Activated naive CD4-positive, alpha-beta T cell treated with anti-CD3 and anti-CD28 coated beads, Interleukin-2, amount 10 ng/mL, durations not matched to agents 7 days and 5 days (primary cell): ENCODE results near the gene ZFX.

Experiments used
- CTCF ChIA-PET: fragments of 350-600 bp; sonication (Branson Sonifier 250); formaldehyde crosslinking; loops from one replicate; lab custom pipeline; 2021; ENCODE audit warnings: antibody characterized with exemption; lab: Charles Lee
- DNase-seq: peaks from one replicate; pipeline ENCODE4 v3.0.0-alpha.2; 2020
- H3K27ac Mint-ChIP-seq: one replicate; pipeline ENCODE4 v1.8.0; 2021; ENCODE audit warnings: mild to moderate bottlenecking, moderate library complexity, mixed read lengths
- H3K27me3 Mint-ChIP-seq: one replicate; pipeline ENCODE4 v1.8.0; 2021; ENCODE audit warnings: mild to moderate bottlenecking, mixed read lengths
- H3K36me3 Mint-ChIP-seq: one replicate; pipeline ENCODE4 v1.8.0; 2021; ENCODE audit warnings: mixed read lengths
- H3K4me1 Mint-ChIP-seq: one replicate; pipeline ENCODE4 v1.8.0; 2021; ENCODE audit warnings: mixed read lengths
- H3K4me3 Mint-ChIP-seq: one replicate; pipeline ENCODE4 v1.8.0; 2021; ENCODE audit warnings: mild to moderate bottlenecking, moderate library complexity, mixed read lengths
- H3K9me3 Mint-ChIP-seq: one replicate; pipeline ENCODE4 v1.8.0; 2021; ENCODE audit warnings: mixed read lengths

The ZFX gene

DNA sequence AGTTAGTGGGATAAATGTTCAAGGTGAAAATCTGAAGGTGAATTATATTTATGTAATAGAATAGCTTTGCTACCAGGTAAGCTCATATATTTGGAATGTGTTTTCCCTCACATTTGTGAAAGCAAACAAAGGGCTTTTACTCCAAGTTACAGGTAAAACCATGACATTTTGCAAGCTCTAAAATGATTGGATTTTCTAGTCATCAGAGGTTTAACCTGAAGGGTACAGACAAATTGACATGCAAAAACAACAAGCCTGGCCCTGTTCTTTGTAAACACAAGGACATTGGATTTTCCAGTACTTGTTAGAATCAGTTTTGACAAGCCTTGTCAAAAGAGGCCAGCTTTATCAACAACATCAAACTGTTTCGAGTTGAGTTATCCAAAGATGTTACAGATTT is 51.7 kb downstream of the ZFX start:
- Mint-ChIP-seq H3K9me3 (no peaks in the 10 kb centered on the region), H3K4me1 (peaks cover 17% of the 10 kb centered on the region), H3K4me3 (no peak overlapping the region), H3K27me3 (no peaks in the 10 kb centered on the region), H3K27ac (no peak overlapping the region), H3K36me3 (peaks cover 17% of the 10 kb centered on the region)
- CTCF ChIA-PET = no interaction called here
- no peak for DNase-seq

DNA sequence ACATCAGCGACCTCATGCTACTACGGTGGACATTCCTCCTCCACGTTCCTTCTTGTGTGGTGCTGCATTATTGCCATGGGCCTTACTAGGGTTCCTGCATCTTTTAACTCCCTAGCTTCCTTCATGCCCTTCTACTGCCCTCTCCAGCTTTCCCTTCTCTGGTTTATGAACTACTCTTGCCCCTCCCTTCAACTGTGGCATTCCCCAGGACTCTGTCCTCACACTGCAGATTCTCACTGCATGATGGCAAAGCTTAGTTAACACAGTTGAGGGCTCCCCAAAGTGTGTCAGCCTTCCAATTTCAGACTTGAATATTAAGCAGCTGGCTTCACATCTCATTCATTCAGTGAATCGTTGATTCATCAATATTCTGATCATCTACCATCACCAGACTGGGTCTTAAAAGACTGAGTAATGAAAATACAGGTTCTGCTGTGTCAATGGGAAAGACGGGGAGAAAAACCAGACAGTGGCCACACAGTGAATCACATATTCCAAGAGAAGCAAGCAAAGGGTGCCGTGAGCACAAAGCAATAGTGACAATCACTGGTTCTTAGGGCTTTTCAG is 53.0 kb downstream of the ZFX start:
- Mint-ChIP-seq H3K27me3 (no peaks in the 10 kb centered on the region), H3K4me3 (no peak overlapping the region), H3K36me3 (peaks cover 18% of the 10 kb centered on the region), H3K27ac (no peak overlapping the region), H3K4me1 (peaks cover 17% of the 10 kb centered on the region), H3K9me3 (no peaks in the 10 kb centered on the region)
- CTCF ChIA-PET = no interaction called here
- no peak for DNase-seq

DNA sequence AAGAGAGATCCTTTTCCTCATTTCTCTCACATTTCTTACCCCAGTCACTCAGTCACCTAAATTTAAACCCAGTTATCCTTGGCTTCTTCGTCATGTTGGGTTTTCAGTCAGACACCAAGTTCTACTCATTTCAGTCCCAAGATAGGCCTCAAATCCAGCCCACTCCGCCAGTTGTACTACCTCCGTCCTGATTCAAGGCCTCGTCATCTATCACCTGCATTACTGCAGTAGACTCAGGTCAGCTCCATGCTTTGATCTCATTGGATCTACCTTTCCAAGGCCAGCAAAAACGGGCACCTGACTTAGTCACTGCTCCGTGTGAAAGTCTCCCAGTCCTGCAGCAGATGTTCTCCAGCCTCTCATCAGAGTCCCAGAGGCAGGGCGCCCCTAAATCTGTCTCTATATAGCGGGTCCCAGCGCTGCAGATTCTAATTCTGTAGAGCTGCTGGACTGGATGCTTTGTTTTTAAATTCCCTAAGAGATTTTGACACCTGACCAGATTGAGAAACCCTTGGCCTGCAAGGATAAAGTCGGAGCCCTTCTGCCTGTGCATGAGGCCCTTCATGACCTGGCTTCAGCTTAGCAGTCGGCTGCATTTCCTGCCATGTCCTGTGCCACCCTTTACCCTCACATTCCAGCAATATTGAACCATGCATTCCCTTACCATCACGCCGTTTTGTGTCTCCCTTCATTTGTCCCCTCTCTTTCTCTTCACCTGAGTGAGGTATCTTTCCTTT is 53.7 kb downstream of the ZFX start:
- Mint-ChIP-seq H3K36me3 (peaks cover 22% of the 10 kb centered on the region), H3K4me1 (peaks cover 17% of the 10 kb centered on the region)

DNA sequence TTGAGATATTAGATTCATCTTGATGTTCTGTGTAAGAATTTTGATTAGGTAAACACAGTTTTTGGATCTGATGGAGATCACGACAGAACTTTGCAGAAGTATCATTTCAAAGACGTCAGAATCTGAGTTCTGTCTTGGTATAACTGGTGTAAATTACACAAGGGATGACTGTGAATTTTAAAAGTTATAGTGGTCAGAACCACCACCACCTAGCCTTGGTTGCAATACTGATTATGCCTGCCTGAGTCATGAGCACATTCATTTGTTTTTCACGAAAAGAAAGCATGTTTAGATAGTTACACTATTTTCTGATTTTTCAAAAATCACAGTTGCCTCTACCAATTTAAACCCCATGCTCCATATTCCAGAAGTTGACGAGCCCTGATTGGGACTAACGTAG is 54.8 kb downstream of the ZFX start:
- CTCF ChIA-PET = no interaction called here
- H3K4me3 Mint-ChIP-seq = no peak overlapping the region
- no peaks in the 10 kb centered on the region for H3K27me3 Mint-ChIP-seq
- H3K27ac Mint-ChIP-seq = no peak overlapping the region
- peaks cover 19% of the 10 kb centered on the region for H3K36me3 Mint-ChIP-seq
- H3K9me3 Mint-ChIP-seq = no peaks in the 10 kb centered on the region
- H3K4me1 Mint-ChIP-seq = peaks cover 12% of the 10 kb centered on the region
- DNase-seq = no peak

More for the DNA sequence above, 53.7 kb downstream of the ZFX start:
- Mint-ChIP-seq H3K4me3 (no peak overlapping the region), H3K27me3 (no peaks in the 10 kb centered on the region), H3K27ac (no peak overlapping the region), H3K9me3 (no peaks in the 10 kb centered on the region)
- CTCF ChIA-PET = no interaction called here
- no peak for DNase-seq

DNA sequence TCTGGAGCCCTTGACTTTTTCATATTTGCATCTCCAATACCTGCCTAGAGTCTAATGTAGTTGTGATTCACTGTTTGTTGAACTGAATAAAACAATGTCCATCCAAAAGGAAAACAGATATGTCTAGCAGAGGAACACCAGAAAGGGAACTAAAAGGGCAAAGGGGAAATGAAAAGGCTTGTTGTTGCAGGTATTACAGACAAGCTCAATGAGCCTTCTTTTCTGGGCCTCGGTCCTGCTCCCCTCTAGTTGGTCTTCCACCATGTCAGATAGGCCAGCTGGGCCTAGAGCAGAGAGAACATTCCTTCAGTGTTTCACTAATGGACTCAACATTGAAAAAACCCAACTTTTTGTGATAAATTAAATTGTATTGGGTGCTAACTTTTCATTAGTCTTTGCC is 55.4 kb downstream of the ZFX start:
- Mint-ChIP-seq H3K4me1 (peaks cover 10% of the 10 kb centered on the region), H3K4me3 (no peak overlapping the region), H3K9me3 (no peaks in the 10 kb centered on the region), H3K27me3 (no peaks in the 10 kb centered on the region), H3K36me3 (peaks cover 19% of the 10 kb centered on the region), H3K27ac (no peak overlapping the region)
- CTCF ChIA-PET = no interaction called here
- no peak for DNase-seq

DNA sequence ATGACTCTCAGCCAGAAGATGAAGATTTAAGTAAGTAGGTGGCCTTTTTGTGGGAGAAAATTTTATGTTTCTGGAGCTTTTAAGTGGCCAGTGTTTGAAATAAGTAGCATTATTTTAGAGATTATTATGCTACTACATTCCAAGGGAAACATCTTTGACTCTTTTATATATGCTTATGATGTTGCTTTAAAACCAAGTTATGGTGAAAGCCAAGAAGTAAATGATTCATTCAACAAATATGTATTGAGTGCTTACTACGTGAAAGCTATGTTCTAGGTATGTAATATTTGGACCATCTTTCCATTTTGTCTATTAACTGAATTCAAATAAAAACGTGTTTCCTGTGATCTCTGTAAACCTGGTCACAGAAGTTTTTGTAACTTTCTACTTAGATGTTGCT is 58.3 kb downstream of the ZFX start:
- Mint-ChIP-seq H3K27me3 (no peaks in the 10 kb centered on the region), H3K27ac (no peak overlapping the region), H3K9me3 (no peaks in the 10 kb centered on the region), H3K4me3 (no peak overlapping the region), H3K36me3 (peaks cover 24% of the 10 kb centered on the region), H3K4me1 (peaks cover 3% of the 10 kb centered on the region)
- CTCF ChIA-PET = no interaction called here
- DNase-seq = no peak

DNA sequence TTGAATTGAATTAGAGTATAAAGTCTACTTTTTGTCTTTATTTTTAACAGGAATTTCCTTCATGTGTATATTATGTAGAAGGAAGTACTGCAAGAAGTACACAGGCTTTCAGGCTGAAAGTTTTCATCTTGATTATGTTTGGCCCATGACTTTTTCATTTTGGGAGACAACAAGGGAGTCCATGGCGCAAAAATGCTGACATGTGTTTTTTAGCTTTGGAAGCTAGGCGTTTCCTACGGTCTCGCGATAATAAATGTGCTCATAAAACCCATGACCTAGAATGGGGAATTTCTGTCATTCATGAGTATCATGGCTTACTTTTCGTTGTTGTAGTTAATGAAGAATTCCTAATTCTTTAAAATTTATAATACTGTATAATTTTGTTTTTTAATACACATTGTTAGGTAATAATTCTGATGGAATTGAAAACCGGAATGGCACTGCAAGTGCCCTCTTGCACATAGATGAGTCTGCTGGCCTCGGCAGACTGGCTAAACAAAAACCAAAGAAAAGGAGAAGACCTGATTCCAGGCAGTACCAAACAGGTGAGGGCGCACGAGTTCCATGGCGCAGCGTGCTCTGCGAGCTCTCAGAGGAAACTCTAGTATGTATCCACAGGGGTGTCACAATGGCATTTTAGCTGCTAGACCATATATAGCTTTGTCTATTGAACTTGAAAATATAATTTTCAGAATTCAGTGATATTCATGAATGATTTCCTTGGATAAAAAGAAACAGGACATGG is 59.1 kb downstream of the ZFX start:
- H3K27me3 Mint-ChIP-seq = no peaks in the 10 kb centered on the region
- H3K4me1 Mint-ChIP-seq = peaks cover 3% of the 10 kb centered on the region
- CTCF ChIA-PET = no interaction called here
- H3K36me3 Mint-ChIP-seq = peaks cover 28% of the 10 kb centered on the region
- H3K27ac Mint-ChIP-seq = no peak overlapping the region
- no peaks in the 10 kb centered on the region for H3K9me3 Mint-ChIP-seq
- DNase-seq = no peak
- no peak overlapping the region for H3K4me3 Mint-ChIP-seq

DNA sequence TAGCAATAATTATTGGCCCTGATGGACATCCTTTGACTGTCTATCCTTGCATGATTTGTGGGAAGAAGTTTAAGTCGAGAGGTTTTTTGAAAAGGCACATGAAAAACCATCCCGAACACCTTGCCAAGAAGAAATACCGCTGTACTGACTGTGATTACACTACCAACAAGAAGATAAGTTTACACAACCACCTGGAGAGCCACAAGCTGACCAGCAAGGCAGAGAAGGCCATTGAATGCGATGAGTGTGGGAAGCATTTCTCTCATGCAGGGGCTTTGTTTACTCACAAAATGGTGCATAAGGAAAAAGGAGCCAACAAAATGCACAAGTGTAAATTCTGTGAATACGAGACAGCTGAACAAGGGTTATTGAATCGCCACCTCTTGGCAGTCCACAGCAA is 60.7 kb downstream of the ZFX start:
- no peak overlapping the region for H3K27ac Mint-ChIP-seq
- no peak overlapping the region for H3K4me3 Mint-ChIP-seq
- H3K4me1 Mint-ChIP-seq = no peaks in the 10 kb centered on the region
- DNase-seq = no peak
- H3K36me3 Mint-ChIP-seq = peaks cover 29% of the 10 kb centered on the region
- no peaks in the 10 kb centered on the region for H3K27me3 Mint-ChIP-seq
- no peaks in the 10 kb centered on the region for H3K9me3 Mint-ChIP-seq
- CTCF ChIA-PET = no interaction called here

DNA sequence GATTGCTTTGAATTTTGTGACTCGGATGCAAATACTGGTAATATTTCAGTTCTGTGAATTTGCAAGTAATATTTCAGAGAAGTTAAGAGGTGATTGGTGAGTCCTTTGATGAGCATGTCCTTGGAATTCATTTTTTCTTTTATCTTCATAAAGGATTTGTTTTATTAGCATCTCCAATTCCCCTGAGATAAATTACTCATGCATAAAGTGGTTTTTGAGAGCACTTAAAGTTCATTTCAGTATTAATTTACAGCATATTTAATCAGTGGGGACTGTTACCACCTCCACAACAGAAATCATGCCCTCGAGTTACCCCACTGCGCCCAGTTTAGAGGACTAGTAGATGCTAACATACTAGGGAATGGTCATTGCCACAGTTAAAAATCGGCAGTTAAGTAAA is 65.0 kb downstream of the ZFX start:
- H3K27ac Mint-ChIP-seq = no peak overlapping the region
- peaks cover 4% of the 10 kb centered on the region for H3K4me1 Mint-ChIP-seq
- no peak for DNase-seq
- no peak overlapping the region for H3K4me3 Mint-ChIP-seq
- H3K9me3 Mint-ChIP-seq = no peaks in the 10 kb centered on the region
- H3K27me3 Mint-ChIP-seq = no peaks in the 10 kb centered on the region
- CTCF ChIA-PET = no interaction called here
- peaks cover 21% of the 10 kb centered on the region for H3K36me3 Mint-ChIP-seq

DNA sequence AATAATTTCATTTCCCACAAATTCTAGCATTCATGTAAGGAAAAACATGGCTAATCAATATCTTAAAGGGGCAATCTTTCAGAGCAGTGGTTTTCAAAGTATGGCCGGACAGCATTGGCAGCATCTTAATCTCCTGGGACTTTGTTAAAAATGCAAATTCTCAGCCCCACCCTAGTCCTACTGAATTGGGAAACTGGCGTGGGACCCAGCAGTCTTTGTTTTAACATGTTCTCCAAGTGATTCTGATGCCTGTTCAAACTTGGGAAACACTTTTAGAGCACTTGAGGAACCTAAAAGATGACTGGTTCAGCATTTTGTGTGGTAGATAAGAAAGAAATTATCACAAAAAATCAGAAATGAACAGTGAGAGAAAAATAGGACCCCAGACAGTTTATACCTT is 65.7 kb downstream of the ZFX start:
- CTCF ChIA-PET = no interaction called here
- Mint-ChIP-seq H3K27me3 (no peaks in the 10 kb centered on the region), H3K36me3 (peaks cover 18% of the 10 kb centered on the region), H3K9me3 (no peaks in the 10 kb centered on the region), H3K4me1 (peaks cover 4% of the 10 kb centered on the region), H3K4me3 (no peak overlapping the region), H3K27ac (no peak overlapping the region)
- DNase-seq = no peak

DNA sequence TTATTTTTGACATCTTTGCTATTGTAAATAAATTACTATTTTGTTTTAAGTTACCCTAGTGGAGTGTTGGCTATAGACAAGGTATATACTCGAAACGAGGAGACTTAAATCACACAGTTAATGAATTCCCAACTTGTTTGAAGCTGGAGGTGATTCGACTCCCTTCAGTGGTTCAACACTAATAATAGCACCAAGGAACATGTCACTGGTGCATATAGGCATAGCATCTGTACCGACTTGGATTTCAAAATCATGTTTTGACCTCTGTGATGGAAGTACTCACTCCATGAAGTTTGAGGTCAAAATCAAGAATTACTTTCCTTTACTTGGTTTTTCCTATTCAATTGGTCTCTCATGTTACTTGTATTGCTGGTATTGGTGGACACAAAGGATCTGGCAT is 66.5 kb downstream of the ZFX start:
- H3K4me1 Mint-ChIP-seq = peaks cover 4% of the 10 kb centered on the region
- no peaks in the 10 kb centered on the region for H3K9me3 Mint-ChIP-seq
- CTCF ChIA-PET = no interaction called here
- no peak overlapping the region for H3K4me3 Mint-ChIP-seq
- no peak for DNase-seq
- no peaks in the 10 kb centered on the region for H3K27me3 Mint-ChIP-seq
- H3K36me3 Mint-ChIP-seq = peaks cover 14% of the 10 kb centered on the region
- no peak overlapping the region for H3K27ac Mint-ChIP-seq

DNA sequence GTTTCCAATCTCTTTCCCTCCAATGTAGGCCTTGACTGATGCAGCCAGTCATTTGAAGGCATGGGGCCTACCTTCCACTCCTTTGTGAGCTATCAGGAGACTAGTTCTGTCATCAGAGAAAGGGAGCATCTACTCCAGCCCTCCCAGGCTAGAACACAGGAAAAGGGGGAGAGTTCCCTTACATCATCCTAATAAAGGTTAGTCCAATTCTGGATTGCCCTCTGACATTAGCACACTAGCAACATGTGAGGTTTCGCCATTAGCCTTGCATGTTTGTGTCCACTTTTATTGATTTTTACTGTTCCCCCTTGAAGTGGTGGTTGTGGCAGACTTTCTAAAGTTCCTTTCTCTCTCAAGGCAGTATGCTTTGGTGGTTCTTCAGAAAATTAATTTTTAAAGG is 67.3 kb downstream of the ZFX start:
- DNase-seq = no peak
- no peaks in the 10 kb centered on the region for H3K27me3 Mint-ChIP-seq
- peaks cover 13% of the 10 kb centered on the region for H3K36me3 Mint-ChIP-seq
- CTCF ChIA-PET = no interaction called here
- no peak overlapping the region for H3K4me3 Mint-ChIP-seq
- H3K27ac Mint-ChIP-seq = no peak overlapping the region
- peaks cover 4% of the 10 kb centered on the region for H3K4me1 Mint-ChIP-seq
- no peaks in the 10 kb centered on the region for H3K9me3 Mint-ChIP-seq

DNA sequence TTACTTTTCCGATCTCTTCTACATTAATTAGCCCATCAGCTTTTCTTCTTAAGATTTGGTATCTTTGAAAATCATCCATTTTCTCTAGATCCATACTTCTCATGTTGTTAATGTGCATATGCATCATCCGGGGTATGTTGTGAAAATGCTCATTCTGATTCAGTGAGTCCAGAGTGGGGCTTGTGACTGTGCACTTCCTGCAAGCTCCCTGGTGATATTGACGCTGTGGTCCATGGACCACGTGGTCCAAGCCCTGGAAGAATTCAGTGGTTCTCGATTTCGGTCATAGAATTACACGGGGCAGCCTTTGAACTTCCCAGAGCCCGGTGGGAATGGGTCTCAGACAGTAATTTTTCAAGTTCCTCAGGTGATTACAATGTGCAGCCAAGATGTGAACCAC is 69.8 kb downstream of the ZFX start:
- H3K36me3 Mint-ChIP-seq = peaks cover 5% of the 10 kb centered on the region
- H3K4me3 Mint-ChIP-seq = no peak overlapping the region
- H3K4me1 Mint-ChIP-seq = peaks cover 4% of the 10 kb centered on the region
- no peak for DNase-seq
- no peak overlapping the region for H3K27ac Mint-ChIP-seq
- H3K27me3 Mint-ChIP-seq = no peaks in the 10 kb centered on the region
- no peaks in the 10 kb centered on the region for H3K9me3 Mint-ChIP-seq
- CTCF ChIA-PET = no interaction called here

DNA sequence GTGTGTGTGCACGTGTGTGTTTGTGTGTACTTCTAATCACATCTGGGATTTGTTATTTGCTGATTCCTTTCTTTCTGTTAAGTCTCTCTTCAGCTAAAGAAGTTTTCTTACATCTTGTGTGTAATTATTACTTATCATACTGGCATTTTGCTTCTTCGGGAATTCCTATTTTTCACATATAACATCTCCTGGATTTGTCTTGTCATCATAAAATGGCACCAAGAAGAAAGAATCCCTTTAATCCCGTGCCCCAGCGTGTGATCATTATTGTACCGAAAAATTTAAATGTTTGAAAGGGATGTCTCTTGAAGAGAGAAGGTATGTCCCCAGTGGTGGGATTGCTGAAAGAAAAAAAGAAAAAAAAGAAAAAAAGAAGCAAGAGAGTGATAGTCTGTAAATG is 72.3 kb downstream of the ZFX start:
- CTCF ChIA-PET = no interaction called here
- Mint-ChIP-seq H3K4me1 (no peaks in the 10 kb centered on the region), H3K27ac (no peak overlapping the region), H3K27me3 (no peaks in the 10 kb centered on the region), H3K9me3 (peaks cover 4% of the 10 kb centered on the region), H3K4me3 (no peak overlapping the region), H3K36me3 (no peaks in the 10 kb centered on the region)
- no peak for DNase-seq

DNA sequence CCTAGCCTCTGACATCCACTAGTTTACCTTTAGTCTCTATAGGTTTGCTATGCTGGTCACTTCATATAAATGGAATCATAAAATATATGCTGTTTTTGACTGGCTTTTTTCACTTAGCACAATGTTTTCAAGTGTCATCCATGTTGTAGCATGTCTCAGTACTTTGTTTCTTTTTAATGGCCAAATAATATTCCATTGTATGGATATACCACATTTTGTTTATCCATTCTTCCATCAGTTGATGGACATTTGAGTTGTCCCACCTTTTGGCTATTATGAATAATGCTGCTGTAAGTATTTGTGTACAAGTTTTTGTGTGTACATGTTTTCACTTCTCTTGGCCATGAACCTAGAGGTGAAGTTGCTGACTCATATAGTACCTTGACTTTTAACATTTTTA is 75.7 kb downstream of the ZFX start:
- H3K27me3 Mint-ChIP-seq = no peaks in the 10 kb centered on the region
- DNase-seq = no peak
- peaks cover 4% of the 10 kb centered on the region for H3K9me3 Mint-ChIP-seq
- CTCF ChIA-PET = no interaction called here
- no peaks in the 10 kb centered on the region for H3K36me3 Mint-ChIP-seq
- no peak overlapping the region for H3K27ac Mint-ChIP-seq
- no peaks in the 10 kb centered on the region for H3K4me1 Mint-ChIP-seq
- H3K4me3 Mint-ChIP-seq = no peak overlapping the region
